Neuronal stem cell (in vitro differentiated cells): ENCODE data around the gene POGLUT2.

Experiments
- DNase-seq: peaks from one replicate; pipeline ENCODE4 v3.0.0-alpha.2; 2013; ENCODE audit warnings: low spot score
- H2AFZ ChIP-seq: one replicate; pipeline ENCODE4 v1.6.1; 2013; ENCODE audit warnings: mild to moderate bottlenecking, low read length, inconsistent platforms
- H2AK5ac ChIP-seq: 2 replicates; pipeline ENCODE4 v1.6.1; 2013; ENCODE audit warnings: low read depth, mild to moderate bottlenecking, inconsistent platforms, low read length, moderate library complexity, mixed read lengths
- H2BK120ac ChIP-seq: 2 replicates; pipeline ENCODE4 v1.6.1; 2013; ENCODE audit warnings: low read depth, mild to moderate bottlenecking, inconsistent platforms, low read length, moderate library complexity, mixed read lengths
- H2BK12ac ChIP-seq: one replicate; pipeline ENCODE4 v1.6.1; 2013; ENCODE audit warnings: low read length, inconsistent platforms
- H2BK15ac ChIP-seq: 2 replicates; pipeline ENCODE4 v1.6.1; 2013; ENCODE audit warnings: mild to moderate bottlenecking, low read length, inconsistent platforms, mixed read lengths
- H2BK5ac ChIP-seq: one replicate; pipeline ENCODE4 v1.6.1; 2013; ENCODE audit warnings: inconsistent platforms, mild to moderate bottlenecking, low read length, moderate library complexity
- H3K14ac ChIP-seq: one replicate; pipeline ENCODE4 v1.6.1; 2013; ENCODE audit warnings: low read length, inconsistent platforms
- H3K18ac ChIP-seq: 2 replicates; pipeline ENCODE4 v1.6.1; 2013; ENCODE audit warnings: low read length, inconsistent platforms
- H3K23ac ChIP-seq: 2 replicates; pipeline ENCODE4 v1.6.1; 2013; ENCODE audit warnings: low read depth, mild to moderate bottlenecking, mixed read lengths, low read length, inconsistent platforms; ENCODE audit not compliant: poor library complexity
- H3K27ac ChIP-seq: replicated peaks from 3 replicates; pipeline ENCODE4 v1.5.1; 2013; ENCODE audit warnings: low read length, inconsistent platforms
- H3K27me3 ChIP-seq, 3 experiments: 2 replicates each; pipeline ENCODE4 v1.6.1; 2013; ENCODE audit warnings: low read length in 3 of 3, mild to moderate bottlenecking in 2 of 3, inconsistent platforms in 1 of 3, low read depth in 1 of 3, mixed read lengths in 1 of 3, moderate library complexity in 1 of 3; ENCODE audit not compliant: control insufficient read depth in 3 of 3, insufficient read depth in 3 of 3
- H3K36me3 ChIP-seq, 2 donors: replicated peaks in 1 of 2; 2 replicates each; pipeline ENCODE4 v1.6.1; 2013; ENCODE audit warnings: low read length in 2 of 2; ENCODE audit not compliant: control insufficient read depth in 2 of 2, insufficient read depth in 2 of 2
- H3K4ac ChIP-seq: 2 replicates; pipeline ENCODE4 v1.6.1; 2013; ENCODE audit warnings: inconsistent platforms, mild to moderate bottlenecking, low read length, moderate library complexity
- H3K4me1 ChIP-seq, 2 donors: 1 replicate in 1 of 2; 2 replicates in 1 of 2; pipeline ENCODE4 v1.6.1; 2013; ENCODE audit warnings: low read length in 2 of 2, low read depth in 1 of 2; ENCODE audit not compliant: control insufficient read depth in 2 of 2, insufficient read depth in 1 of 2
- H3K4me2 ChIP-seq: one replicate; pipeline ENCODE4 v1.6.1; 2013; ENCODE audit warnings: mild to moderate bottlenecking, low read length, inconsistent platforms; ENCODE audit not compliant: insufficient read depth, poor library complexity, severe bottlenecking
- H3K4me3 ChIP-seq, 2 donors: 2 replicates each; pipeline ENCODE4 v1.5.1; 2013; ENCODE audit warnings: low read length in 2 of 2, mild to moderate bottlenecking in 2 of 2, inconsistent platforms in 1 of 2, moderate library complexity in 1 of 2
- H3K79me1 ChIP-seq: one replicate; pipeline ENCODE4 v1.6.1; 2013; ENCODE audit warnings: low read depth, mild to moderate bottlenecking, inconsistent platforms, low read length, moderate library complexity
- H3K9ac ChIP-seq: one replicate; pipeline ENCODE4 v1.6.1; 2013; ENCODE audit warnings: mild to moderate bottlenecking, low read depth, low read length, inconsistent platforms; ENCODE audit not compliant: poor library complexity
- H3K9me3 ChIP-seq, 2 donors: replicated peaks in 1 of 2; 2 replicates each; pipeline versions ENCODE3 to v1.6.1; 2013; ENCODE audit warnings: low read length in 2 of 2, mild to moderate bottlenecking in 2 of 2, inconsistent platforms in 1 of 2, low read depth in 1 of 2, mixed read lengths in 1 of 2, moderate library complexity in 1 of 2; ENCODE audit not compliant: control insufficient read depth in 2 of 2, insufficient read depth in 1 of 2
- H4K8ac ChIP-seq: one replicate; pipeline ENCODE4 v1.6.1; 2013; ENCODE audit warnings: low read depth, mild to moderate bottlenecking, inconsistent platforms, low read length, moderate library complexity
- H4K91ac ChIP-seq: one replicate; pipeline ENCODE4 v1.6.1; 2013; ENCODE audit warnings: low read length, low read depth, mild to moderate bottlenecking, inconsistent platforms; ENCODE audit not compliant: poor library complexity
- WGBS, 2 donors: extraction: QIAGEN DNeasy Blood & Tissue Kit; methylation state at CpG; one replicate each; pipeline ENCODE4 v1.1.7; 2013; ENCODE audit warnings: missing lambda C conversion rate in 2 of 2, mixed read lengths in 1 of 2; ENCODE audit not compliant: insufficient read length in 2 of 2, insufficient replicate concordance in 1 of 2; ENCODE audit errors: extremely low coverage in 2 of 2; 5-methylcytosine and 5-hydroxymethylcytosine counted together

Gene POGLUT2

GRCh38 chr13:102793611-102794355 lies 5.0 kb downstream of the POGLUT2 start:
- no peak overlapping the region for H2BK15ac ChIP-seq
- no peaks in the 10 kb centered on the region for H3K79me1 ChIP-seq
- no peak overlapping the region for H4K8ac ChIP-seq
- H3K4ac ChIP-seq, result no peak overlapping the region
- H2AK5ac ChIP-seq, result no peak overlapping the region
- no peak overlapping the region for H3K14ac ChIP-seq
- no peak overlapping the region for H3K27ac ChIP-seq
- no peak overlapping the region for H4K91ac ChIP-seq
- H3K4me2 ChIP-seq, result no peak overlapping the region
- H3K27me3 ChIP-seq, result peaks cover 0 to 6% (median 0%) of the 10 kb centered on the region in 3 experiments
- no peaks in the 10 kb centered on the region for H3K9me3 ChIP-seq
- H3K4me1 ChIP-seq, result no peaks in the 10 kb centered on the region
- H3K9ac ChIP-seq, result no peak overlapping the region
- DNase-seq, result no peak
- no peak overlapping the region for H3K18ac ChIP-seq
- H3K4me3 ChIP-seq, result no peak overlapping the region
- no peak overlapping the region for H2AFZ ChIP-seq
- H2BK120ac ChIP-seq, result no peak overlapping the region
- H3K23ac ChIP-seq, result no peak overlapping the region
- H2BK12ac ChIP-seq, result no peak overlapping the region
- H2BK5ac ChIP-seq, result no peak overlapping the region
- no CpG with 5 or more reads among the region's 9 CpGs for WGBS, 2 donors
- peaks cover 0 to 77% of the 10 kb centered on the region in 2 donors for H3K36me3 ChIP-seq

GRCh38 chr13:102792396-102792795 lies 6.4 kb downstream of the POGLUT2 start:
- no peaks in the 10 kb centered on the region for H3K4me1 ChIP-seq
- H3K9me3 ChIP-seq, result no peaks in the 10 kb centered on the region
- H3K79me1 ChIP-seq, result no peaks in the 10 kb centered on the region
- H2BK12ac ChIP-seq, result no peak overlapping the region
- H3K18ac ChIP-seq, result no peak overlapping the region
- H3K27ac ChIP-seq, result no peak overlapping the region
- H2BK15ac ChIP-seq, result no peak overlapping the region
- WGBS, 2 donors, result no CpG with 5 or more reads among the region's 1 CpG
- no peak overlapping the region for H3K4ac ChIP-seq
- H3K23ac ChIP-seq, result no peak overlapping the region
- no peak overlapping the region for H3K14ac ChIP-seq
- H2BK5ac ChIP-seq, result no peak overlapping the region
- no peak overlapping the region for H3K9ac ChIP-seq
- no peak overlapping the region for H4K91ac ChIP-seq
- DNase-seq, result no peak
- no peak overlapping the region for H3K4me3 ChIP-seq
- H2AK5ac ChIP-seq, result no peak overlapping the region
- H3K4me2 ChIP-seq, result no peak overlapping the region
- no peak overlapping the region for H4K8ac ChIP-seq
- H3K36me3 ChIP-seq, result peaks cover 0 to 90% of the 10 kb centered on the region in 2 donors
- H2BK120ac ChIP-seq, result no peak overlapping the region
- peaks cover 0 to 2% (median 0%) of the 10 kb centered on the region in 3 experiments for H3K27me3 ChIP-seq
- H2AFZ ChIP-seq, result no peak overlapping the region

- no peak overlapping the region for H3K4me2 ChIP-seq
- no peak for DNase-seq
- H2AFZ ChIP-seq, result no peak overlapping the region
- peaks cover 4 to 96% of the 10 kb centered on the region in 2 donors for H3K36me3 ChIP-seq
- no peak overlapping the region for H2BK120ac ChIP-seq
- H4K8ac ChIP-seq, result no peak overlapping the region
- H3K4ac ChIP-seq, result no peak overlapping the region
- no peak overlapping the region for H3K4me3 ChIP-seq
- H4K91ac ChIP-seq, result no peak overlapping the region
- no peak overlapping the region for H3K9ac ChIP-seq
- no peaks in the 10 kb centered on the region for H3K9me3 ChIP-seq
- H3K27me3 ChIP-seq, result no peaks in the 10 kb centered on the region
- no peak overlapping the region for H3K14ac ChIP-seq
- H3K18ac ChIP-seq, result no peak overlapping the region
- no peak overlapping the region for H2BK12ac ChIP-seq
- H3K23ac ChIP-seq, result no peak overlapping the region
- H3K4me1 ChIP-seq, result no peaks in the 10 kb centered on the region
- no peak overlapping the region for H3K27ac ChIP-seq
- WGBS, 2 donors, result no CpG with 5 or more reads among the region's 8 CpGs
- H2AK5ac ChIP-seq, result no peak overlapping the region
- no peak overlapping the region for H2BK15ac ChIP-seq
- no peak overlapping the region for H2BK5ac ChIP-seq
- H3K79me1 ChIP-seq, result no peaks in the 10 kb centered on the region
Measured at GRCh38 chr13:102788683-102789082, 10.1 kb downstream of the POGLUT2 start.

DNA sequence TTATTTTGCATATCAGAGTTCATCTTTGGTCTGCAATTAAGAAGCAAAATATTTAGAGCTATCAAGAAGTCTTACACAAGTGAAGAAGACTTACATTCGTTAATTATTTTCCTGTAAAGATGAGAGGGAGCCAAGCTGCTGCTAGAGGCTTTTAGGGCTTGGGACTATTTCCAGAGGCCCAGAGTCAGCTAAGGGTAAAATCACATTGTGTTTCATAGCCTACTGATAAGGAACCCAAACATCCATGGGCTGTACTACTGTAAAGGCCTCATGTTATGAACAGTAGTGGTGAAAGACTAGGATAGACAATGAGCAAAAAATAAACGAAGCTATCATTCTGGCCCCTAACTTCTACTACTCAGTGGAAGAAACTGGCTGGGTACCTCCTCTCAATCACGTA lies 14.3 kb downstream of the POGLUT2 start:
- no peak overlapping the region for H2BK5ac ChIP-seq
- no peak overlapping the region for H2BK12ac ChIP-seq
- H3K4me1 ChIP-seq, result no peaks in the 10 kb centered on the region
- H3K9me3 ChIP-seq, result peaks cover 2 to 13% of the 10 kb centered on the region in 2 donors
- no peak overlapping the region for H3K14ac ChIP-seq
- H3K79me1 ChIP-seq, result peaks cover 2% of the 10 kb centered on the region
- no peak overlapping the region for H2AK5ac ChIP-seq
- no peak overlapping the region for H4K91ac ChIP-seq
- H3K36me3 ChIP-seq, result peaks cover 4 to 74% of the 10 kb centered on the region in 2 donors
- H2AFZ ChIP-seq, result no peak overlapping the region
- H3K9ac ChIP-seq, result no peak overlapping the region
- DNase-seq, result no peak
- H3K23ac ChIP-seq, result no peak overlapping the region
- no peak overlapping the region for H3K27ac ChIP-seq
- no peak overlapping the region for H4K8ac ChIP-seq
- no peak overlapping the region for H2BK120ac ChIP-seq
- H3K18ac ChIP-seq, result no peak overlapping the region
- no peaks in the 10 kb centered on the region for H3K27me3 ChIP-seq
- no peak overlapping the region for H2BK15ac ChIP-seq
- H3K4me3 ChIP-seq, result no peak overlapping the region
- WGBS, 2 donors, result no CpG with 5 or more reads among the region's 3 CpGs
- H3K4ac ChIP-seq, result no peak overlapping the region
- no peak overlapping the region for H3K4me2 ChIP-seq
